Skeletal muscle cell (primary cell): ENCODE measurements around the gene IQUB.

Source experiments
- DNase-seq: peaks from one replicate; pipeline ENCODE4 v3.0.0-alpha.2; 2010; ENCODE audit warnings: low read depth
- H3K4me3 ChIP-seq: 2 replicates; pipeline ENCODE4 v1.5.1; 2011; ENCODE audit warnings: low read depth, mild to moderate bottlenecking, control low read depth, low read length, moderate library complexity

The IQUB gene

DNA sequence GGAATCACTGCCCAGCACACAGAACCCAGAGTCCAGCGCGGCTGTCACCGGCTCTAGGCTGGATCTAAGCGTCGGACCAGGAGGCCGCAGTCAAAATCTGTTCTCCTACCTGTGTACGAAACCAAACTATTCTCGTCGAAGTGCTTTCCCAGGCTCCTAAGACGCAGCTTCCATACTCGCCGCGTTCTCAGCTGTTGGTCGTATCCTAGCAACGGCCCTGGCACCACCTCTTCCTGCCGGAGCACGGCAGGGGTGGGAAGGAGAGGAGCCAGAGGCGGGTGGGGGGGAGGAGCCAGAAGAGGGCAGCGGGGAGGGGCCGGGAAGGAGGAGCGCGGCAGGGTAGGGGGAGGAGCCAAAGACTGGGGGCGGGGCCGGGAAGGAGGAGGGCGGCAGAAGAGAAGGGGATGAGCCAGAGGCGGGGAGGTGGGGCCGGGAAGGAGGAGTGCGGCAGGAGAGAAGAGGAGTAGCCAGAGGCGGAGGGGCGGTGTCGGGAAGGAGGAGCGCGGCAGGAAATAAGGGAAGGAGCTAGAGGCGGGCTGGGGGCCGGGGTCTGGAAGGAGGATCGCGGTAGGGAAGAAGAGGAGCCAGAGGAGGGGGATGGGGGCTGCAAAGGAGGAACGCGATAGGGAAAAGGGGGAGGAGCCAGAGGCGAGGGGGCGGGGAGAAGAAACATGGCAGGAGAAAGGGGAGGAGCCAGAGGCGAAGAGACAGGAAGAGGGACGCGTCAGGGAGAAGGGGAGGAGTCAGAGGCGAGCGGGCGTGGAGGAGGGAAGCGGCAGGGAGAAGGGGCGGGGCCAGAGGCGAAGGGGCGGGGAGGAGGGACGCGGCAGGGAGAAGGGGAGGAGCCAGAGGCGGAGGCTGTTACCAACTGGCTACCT is at the start of gene IQUB:
Gene IQUB, minus strand, starts transcription at position 213 of the 878 bp plus-strand sequence. CDS start 22,255 bp downstream, outside the sequence.
- peak; percentile 89 for DNase-seq
- peak within 1 kb of the TSS; percentile 71 for H3K4me3 ChIP-seq

DNA sequence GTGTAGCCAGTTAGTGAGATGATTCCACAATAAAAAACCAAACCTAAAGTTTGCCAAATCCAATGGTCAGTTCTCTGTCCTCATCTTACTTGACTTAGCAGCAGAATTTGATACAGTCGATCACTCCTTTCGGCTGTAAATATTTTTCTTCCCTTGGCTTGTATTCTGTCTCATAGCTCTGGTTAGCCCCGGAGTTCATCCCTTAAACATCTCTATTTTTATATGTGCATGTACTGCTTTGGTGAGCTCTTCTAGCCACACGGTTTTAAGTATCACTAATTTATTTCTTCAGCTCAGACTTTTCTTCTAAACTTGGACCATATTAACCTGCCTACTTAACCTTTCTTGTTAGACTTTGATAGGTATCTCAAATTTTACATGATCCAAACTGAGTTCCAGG is 49.4 kb upstream of the IQUB start:
- H3K4me3 ChIP-seq, result no peak overlapping the region
- DNase-seq, result no peak

DNA sequence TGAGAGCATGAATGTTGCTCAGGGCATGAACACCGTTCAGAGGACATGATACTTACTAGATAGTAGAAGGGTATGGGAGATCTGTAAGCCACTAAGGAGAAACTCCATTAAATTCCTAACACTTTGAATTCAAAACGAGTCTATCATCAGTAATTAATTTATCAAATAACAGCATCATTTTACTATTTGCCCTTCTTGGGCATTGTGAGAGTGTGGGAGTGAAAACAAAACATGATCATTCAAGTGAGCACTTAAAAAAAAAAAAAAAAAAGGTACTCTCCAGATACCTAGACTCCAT is 46.7 kb upstream of the IQUB start:
- no peak for DNase-seq
- no peak overlapping the region for H3K4me3 ChIP-seq

DNA sequence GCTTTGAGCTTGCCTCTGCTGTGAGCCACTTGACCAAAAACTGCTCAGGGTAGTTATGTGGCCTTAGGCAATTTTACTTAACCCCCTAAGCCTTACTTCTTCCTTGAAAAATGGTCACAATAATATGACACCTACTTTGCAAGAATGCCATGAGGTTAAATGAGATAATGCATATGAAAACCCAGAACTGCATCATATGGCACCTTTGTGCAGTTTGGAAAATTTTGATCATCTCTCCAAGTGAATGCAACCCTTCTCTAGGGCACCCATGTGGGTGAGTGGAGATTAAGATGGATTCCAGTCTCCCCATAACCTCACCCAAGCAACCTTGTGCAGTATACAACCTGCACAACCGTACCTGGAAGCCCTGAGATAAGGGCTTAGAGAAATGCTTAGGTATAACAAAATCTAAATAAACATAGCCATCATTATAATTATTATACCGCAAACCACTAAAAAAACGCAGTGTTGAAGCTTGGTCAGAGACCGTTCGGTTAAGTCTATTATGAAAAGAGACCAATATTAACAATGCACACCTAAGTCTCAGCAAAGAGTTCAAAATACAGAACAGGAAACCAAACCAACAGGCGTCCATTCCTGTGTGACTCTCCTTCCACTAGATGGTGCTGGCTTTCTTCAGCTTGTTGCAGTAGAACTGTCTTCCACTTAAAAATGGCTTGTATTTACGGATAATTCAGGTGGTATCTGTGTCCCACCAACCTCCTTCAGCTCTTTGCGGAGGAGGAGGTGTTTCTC is 46.2 kb upstream of the IQUB start:
- no peak overlapping the region for H3K4me3 ChIP-seq
- DNase-seq, result no peak

DNA sequence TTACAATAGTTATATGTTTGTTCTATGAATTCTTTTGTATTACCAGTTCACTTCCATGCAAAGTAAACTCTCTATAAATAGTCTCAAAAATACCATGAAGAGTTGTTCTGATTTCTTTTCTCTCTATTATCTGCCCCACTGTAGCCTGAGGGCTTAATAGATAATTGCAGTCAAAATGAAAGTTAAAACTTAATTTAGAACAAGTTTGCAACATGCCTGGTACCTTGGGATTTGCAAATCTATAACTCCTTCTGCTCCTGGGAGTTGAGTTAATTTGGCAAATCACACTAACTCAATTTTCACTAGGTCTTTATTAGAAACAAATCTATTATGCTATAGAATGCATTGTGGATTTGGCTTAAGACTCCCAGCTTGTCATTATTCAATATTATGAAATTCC is 45.0 kb upstream of the IQUB start:
- no peak for DNase-seq
- H3K4me3 ChIP-seq, result no peak overlapping the region

DNA sequence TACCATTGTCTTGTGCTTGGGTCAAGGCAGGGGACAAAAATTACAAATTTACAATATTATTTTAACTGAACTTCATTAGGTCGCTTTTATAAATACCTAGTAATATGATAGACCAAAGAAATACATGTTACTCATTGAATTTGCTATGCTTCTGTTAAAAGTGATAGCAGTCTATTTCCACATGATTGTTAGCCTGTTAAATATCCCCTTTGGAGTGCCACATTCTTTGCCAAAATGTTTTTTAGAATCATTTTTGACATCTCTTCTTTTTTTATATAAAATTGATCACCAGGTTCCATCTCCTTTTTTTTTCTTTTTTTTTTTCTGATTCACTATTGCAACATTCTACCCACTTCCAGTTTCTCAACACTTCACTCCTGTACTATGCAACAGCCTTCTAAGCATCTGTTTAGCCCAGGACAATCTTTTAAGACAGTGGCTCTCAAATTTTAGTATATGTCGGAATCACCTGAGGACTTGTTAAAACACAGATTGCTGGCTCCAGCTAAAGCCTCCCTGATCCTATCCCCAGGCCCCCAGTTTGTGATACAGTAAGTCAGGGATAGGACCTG is 39.6 kb upstream of the IQUB start:
- no peak overlapping the region for H3K4me3 ChIP-seq
- DNase-seq, result no peak

DNA sequence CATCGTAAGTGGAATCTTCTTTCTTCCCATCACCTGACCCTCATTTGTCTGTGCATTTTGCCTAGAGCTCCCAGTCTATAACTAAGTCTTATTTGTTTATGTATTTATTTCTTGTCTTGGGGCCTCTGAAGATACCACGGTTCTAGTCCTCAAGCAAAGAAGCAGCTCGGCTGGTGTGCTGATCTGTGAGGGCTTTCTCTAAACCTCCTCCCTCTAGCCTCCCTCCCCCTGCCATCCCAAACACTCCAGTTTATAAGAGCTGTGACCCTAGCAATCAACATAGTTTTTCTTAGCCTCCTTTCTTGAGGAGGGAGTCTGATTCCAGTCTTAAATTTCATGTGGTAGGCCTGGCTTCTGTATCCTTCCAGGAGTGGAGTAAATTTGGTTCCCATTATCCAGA is 38.9 kb upstream of the IQUB start:
- no peak overlapping the region for H3K4me3 ChIP-seq
- no peak for DNase-seq

DNA sequence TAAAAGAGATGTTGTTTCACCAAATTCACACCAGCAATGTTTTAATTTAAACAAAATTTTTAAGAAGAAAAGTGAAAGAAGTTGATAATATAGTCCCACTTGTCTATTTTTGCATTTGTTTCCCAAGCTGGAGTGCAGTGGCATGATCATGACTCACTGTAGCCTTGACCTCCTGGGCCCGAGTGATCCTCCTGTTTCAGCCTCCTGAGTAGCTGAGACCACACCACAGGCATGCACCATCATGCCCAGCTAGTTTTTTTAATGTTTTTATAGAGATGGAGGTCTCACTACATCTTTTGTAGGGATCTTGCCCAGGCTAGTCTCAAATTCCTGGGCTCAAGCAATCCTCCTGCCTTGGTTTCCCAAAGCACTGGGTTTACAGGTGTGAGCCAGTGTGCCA is 37.3 kb upstream of the IQUB start:
- DNase-seq, result no peak

DNA sequence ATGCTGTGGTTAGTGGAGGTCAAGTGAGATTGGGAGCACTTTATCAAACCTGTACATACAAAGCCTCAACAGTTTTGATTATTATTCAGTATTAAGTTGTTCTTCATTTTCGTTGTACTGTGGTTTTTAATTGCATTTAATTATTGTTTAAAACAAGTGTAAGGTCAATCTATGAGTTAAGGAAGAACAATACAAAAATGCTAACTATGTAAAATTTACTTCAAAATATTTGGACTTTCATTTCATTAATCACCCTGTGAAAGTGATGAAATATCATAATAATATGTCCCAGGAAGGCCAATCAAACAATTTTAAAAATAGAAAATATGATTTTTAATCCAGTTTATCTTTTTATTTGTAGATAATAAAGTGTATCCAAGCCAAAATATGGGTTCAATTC is 36.8 kb upstream of the IQUB start:
- no peak overlapping the region for H3K4me3 ChIP-seq
- DNase-seq, result no peak

More for the DNA sequence above, 37.3 kb upstream of the IQUB start:
- H3K4me3 ChIP-seq, result no peak overlapping the region

DNA sequence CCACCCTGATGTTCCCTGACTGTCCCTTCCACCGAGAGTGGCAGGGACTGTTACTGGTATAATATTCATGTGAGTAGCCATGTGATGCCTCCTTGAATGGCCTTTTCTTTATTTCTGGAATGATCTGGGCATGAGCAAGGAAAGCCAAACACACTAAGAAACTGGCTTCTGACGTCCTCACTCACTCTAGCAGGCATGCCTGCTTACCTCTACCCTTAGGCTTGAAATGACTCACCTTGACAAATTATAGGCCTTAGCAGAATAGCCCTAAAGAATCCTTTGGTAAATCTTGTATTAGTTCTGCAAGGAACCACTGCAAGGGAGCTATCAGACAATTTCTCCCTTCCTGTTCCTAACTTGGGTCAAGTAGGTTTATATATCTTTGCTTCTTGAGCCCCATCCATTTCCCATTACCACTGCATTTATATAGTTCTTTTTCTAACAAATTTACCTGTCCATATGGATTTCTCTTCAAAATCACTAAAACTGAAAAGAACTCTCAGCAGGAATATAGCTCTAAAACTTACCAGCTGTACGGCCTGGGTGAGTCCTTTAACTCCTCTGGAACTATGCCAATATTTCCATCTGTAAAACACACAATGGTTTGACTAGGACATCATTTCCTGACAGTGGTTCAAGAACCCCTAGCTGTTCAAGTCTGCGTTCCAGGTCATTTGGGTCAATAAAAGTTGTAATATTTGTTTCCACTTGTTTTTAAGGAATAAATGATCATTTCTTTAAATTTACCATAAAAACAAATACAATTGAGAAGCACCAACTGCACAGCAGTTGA is 36.2 kb upstream of the IQUB start:
- DNase-seq, result no peak

DNA sequence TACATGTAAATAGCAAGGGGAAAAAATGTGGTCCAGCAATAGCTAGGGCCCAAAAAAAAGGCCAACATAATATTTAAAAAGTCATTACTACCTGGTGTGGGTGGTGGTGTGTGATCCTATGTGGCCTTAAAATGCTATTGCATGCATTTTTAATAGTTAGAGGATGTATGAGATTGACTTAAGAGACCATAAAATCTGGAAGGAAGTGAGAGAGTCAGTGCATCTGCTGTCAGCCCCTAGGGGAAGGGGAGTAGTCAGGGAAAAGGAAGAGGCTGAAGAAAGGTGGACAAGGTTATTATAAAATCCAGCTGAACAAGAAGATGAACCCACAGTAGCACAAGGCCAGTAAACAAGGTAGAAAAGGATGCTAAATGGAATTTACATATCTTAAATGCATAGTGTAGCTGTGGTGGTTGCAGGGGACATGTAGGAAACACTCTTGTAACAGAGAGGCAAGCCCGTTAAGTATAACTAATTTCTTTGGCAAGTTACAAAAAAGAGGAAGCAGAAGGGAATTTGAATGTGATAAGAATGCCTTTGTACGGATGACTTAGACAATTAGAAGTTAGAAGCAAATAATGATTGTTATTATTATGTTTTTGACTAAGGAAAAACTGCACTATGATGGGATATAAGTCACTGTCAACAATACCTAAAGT is 35.1 kb upstream of the IQUB start:
- DNase-seq, result no peak
- no peak overlapping the region for H3K4me3 ChIP-seq

More for the DNA sequence above, 36.2 kb upstream of the IQUB start:
- no peak overlapping the region for H3K4me3 ChIP-seq

DNA sequence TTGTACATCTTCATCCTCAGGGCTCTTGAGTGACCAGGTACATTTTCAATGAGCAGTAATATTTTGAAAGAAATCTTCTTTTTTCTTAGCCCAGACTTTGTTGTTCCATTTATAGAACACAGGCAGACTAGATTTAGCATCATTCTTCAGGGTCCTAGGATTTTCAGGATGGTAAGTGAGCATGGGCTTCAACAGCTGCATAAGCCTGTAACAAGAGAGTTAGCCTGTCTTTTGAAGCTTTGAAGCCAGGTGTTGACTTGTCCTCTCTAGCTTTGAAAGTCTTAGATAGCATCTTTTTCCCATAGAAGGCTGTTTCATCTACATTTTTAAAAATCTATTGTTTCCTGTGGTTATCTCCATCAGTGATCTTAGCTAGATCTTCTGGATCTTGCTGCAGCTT is 27.7 kb upstream of the IQUB start:
- no peak overlapping the region for H3K4me3 ChIP-seq
- no peak for DNase-seq

DNA sequence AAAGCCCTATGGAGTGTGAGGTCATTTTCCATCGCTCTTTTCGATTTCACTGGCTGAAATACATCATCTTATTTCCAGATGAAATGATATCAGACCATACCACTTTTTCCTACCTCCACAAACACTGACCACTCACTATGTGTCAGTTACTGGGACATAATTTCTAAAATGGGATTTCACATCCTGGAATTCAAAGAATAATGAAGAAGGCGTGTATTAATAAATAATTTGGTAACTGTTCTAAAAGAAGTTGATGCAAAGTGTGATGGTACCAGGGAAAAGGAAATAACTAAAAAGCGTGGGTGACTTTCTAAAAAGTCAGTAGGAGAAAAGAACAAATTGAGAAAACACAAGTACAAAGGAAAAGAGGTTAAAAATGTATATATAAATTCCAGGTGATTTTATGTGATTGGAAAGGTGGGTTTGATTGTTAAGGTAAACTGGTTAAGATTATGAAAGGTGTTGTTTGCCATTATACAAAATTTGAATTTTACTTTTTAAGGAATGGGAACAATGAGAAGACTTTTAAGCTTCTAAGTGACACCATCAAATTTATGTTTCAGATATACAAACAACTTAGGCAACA is 24.0 kb upstream of the IQUB start:
- peak overlapping the region; percentile 98 for H3K4me3 ChIP-seq
- no peak for DNase-seq

DNA sequence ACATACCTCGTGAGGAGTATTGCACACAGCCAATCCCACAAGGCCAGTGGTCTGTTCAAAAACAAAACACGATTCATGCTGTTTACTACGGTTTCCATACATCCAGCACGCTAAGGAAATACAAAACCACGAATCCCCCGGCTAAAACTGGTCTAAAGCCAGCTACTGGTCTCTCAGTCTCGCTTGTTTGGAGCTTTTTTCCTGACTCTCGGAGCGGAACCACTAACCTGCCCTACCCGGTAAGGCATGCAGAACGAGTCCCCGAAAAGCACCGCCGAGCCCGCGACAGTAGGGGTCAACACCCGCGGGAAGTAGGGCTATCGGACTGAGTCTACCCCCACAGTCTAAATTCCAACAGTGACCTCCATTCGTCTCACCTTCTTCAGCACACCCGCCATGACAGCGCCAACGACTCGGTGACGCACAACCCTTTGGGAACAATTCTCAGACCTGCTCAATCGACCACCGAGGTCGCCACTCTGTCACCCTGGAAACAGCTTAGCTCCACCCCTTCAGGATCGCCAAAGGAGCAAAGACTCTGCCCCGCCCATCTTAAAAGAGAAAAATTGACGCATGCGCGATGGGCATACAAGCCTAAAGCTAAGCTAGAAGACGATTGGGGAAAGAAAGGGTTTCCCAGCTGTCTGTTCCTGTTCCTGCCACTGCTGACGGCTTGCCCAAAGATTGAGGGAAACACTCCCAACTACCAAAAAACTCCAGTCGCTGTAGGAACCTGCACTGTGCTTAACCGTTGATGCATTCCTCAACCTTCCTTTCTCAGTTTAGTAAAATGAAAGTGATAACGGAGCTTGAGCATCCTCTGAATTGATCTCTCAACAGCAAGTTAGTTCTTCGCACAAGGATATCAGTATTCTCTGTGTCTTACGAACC is 23.2 kb upstream of the IQUB start, which contains the start of gene NDUFA5:
Gene NDUFA5, minus strand, starts transcription at position 421 of the 891 bp plus-strand sequence. Its CDS starts 23 bp downstream, at position 398.
- DNase-seq, result peak; percentile 98
- H3K4me3 ChIP-seq, result peak within 1 kb of the TSS; percentile 98

DNA sequence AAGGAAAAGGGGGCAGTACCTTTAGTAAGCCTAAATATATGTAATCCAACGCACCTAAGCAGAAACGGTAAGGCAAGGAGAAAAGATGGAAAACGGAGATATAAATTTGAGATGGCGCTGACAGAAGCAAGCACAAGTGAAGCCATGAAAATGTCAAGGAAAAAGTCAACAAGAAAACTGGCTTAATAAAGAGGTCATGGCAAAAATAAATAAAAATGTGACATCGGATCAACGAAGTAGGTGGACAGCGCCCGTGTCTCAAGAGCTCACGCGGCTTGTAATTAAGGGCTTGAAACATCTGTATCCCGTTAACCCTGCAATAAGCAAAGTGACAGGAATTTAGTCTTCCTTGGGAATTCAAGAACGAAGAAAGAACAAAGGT is 22.6 kb upstream of the IQUB start:
- no peak for DNase-seq
- H3K4me3 ChIP-seq, result peak overlapping the region; percentile 98

DNA sequence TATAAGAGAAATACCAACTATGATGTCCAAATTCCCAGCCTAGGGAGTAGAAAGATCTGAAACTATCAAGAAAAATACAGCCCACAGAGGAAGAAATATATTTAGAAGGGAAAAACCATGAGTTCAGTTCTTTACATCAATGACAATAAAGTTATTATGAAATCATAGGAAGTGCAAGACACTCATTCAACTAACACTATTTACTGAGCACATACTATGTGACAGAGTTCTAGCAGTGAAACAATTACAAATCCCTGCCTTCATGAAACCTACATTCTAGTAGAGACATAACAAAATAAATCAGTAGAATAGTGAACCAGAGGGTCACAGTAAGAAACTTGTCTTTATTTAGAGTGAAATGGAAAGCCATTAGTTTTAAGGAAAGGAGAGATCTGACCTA is 21.1 kb upstream of the IQUB start:
- H3K4me3 ChIP-seq, result no peak overlapping the region
- DNase-seq, result no peak

DNA sequence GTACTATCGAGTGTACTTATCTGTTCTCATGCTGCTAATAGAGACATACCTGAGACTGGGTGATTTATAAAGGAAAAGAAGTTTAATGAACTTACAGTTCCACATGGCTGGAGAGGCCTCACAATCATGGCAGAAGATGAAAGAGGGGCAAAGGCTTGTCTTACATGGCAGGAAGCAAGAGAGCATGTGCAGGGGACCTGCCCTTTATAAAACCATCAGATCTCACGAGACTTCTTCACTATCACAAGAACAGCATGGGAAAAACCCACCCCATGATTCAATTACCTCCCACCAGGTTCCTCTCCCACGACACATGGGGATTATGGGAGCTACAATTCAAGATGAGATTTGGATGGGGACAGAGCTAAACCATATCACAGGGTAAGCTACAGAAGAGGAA is 18.8 kb upstream of the IQUB start:
- H3K4me3 ChIP-seq, result no peak overlapping the region
- no peak for DNase-seq

DNA sequence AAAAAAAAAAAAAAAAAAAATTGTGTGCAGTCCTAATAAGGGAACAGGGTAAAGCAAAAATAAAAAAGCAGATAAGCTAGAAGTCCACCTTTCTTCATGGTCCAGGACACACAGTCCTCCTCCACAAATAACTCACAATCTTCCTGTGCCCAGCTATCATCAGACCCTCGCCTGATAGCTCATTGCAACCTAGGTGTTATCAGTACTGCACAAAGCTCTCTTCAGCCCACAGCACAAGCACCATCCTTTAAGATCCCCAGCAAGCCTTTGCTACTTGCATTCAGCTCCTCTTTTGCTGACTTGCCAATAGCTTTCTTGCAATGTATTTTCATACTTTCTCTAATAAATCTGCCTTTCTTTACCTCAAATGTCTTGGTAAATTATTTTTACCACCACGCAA is 18.2 kb upstream of the IQUB start:
- H3K4me3 ChIP-seq, result no peak overlapping the region
- no peak for DNase-seq
